Mesothelial cell of epicardium (in vitro differentiated cells): ENCODE measurements around the gene MRPL10. TPM values are rescaled to one million over a fixed set of nuclear protein-coding genes. Genes with fewer than 3 reads are reported as not detected.

Experiments used
- DNase-seq, 2 experiments: peaks; one replicate each; pipeline ENCODE4 v3.0.0; 2021; ENCODE audit warnings: low spot score in 2 of 2; ENCODE audit not compliant: unreplicated experiment in 2 of 2
- H3K27ac Mint-ChIP-seq: 2 replicates; pipeline ENCODE4 v1.8.0; 2021; ENCODE audit warnings: mixed read lengths
- H3K27me3 Mint-ChIP-seq: 2 replicates; pipeline ENCODE4 v1.8.0; 2021; ENCODE audit warnings: low read depth, mixed read lengths
- H3K36me3 Mint-ChIP-seq: 2 replicates; pipeline ENCODE4 v1.8.0; 2021; ENCODE audit warnings: mixed read lengths
- H3K4me1 Mint-ChIP-seq: 2 replicates; pipeline ENCODE4 v1.8.0; 2021; ENCODE audit warnings: mixed read lengths
- H3K4me3 Mint-ChIP-seq: 2 replicates; pipeline ENCODE4 v1.8.0; 2021; ENCODE audit warnings: mild to moderate bottlenecking, moderate library complexity, mixed read lengths
- H3K9me3 Mint-ChIP-seq: 2 replicates; pipeline ENCODE4 v1.8.0; 2021; ENCODE audit warnings: mixed read lengths
- CTCF ChIP-seq: fragments of 200-600 bp; sonication (generic); IDR thresholded peaks from one replicate; pipeline ENCODE4 v1.5.0; 2021; ENCODE audit warnings: antibody characterized with exemption; ENCODE audit not compliant: unreplicated experiment
- total RNA-seq: library from RNA; stranded (reverse); gene quantifications from 3 replicates; pipeline ENCODE4 v1.2.1, GENCODE V29; 2021

MRPL10 gene
- total RNA-seq, 1 donor from 2014 or later: 41.0 TPM

- H3K27ac Mint-ChIP-seq: no peak overlapping the region
- no peaks in the 10 kb centered on the region for H3K9me3 Mint-ChIP-seq
- no peaks in the 10 kb centered on the region for H3K27me3 Mint-ChIP-seq
- H3K4me1 Mint-ChIP-seq: peaks cover 15% of the 10 kb centered on the region
- TF ChIP-seq CTCF: no peak
- H3K4me3 Mint-ChIP-seq: no peak overlapping the region
- no peak for DNase-seq
- H3K36me3 Mint-ChIP-seq: peaks cover 12% of the 10 kb centered on the region
Observed at GRCh38 chr17:47823519-47823918, 7.8 kb downstream of the MRPL10 start.

- TF ChIP-seq CTCF: no peak
- Mint-ChIP-seq H3K4me3 (peak overlapping the region; percentile 30), H3K9me3 (no peaks in the 10 kb centered on the region), H3K27ac (peak overlapping the region; percentile 34), H3K27me3 (no peaks in the 10 kb centered on the region), H3K4me1 (peaks cover 15% of the 10 kb centered on the region), H3K36me3 (peaks cover 13% of the 10 kb centered on the region)
- DNase-seq: no peak
Observed at GRCh38 chr17:47822785-47823184, 8.6 kb downstream of the MRPL10 start.

GRCh38 chr17:47821424-47822391, 9.6 kb downstream of the MRPL10 start, which contains the start of gene OSBPL7:
OSBPL7 (minus strand) TSS chr17:47821794; CDS start chr17:47820278, 1,516 bp downstream.
- peaks cover 20% of the 10 kb centered on the region for H3K36me3 Mint-ChIP-seq
- H3K4me1 Mint-ChIP-seq: peaks cover 15% of the 10 kb centered on the region
- peak within 1 kb of the TSS; percentile 89 for H3K27ac Mint-ChIP-seq
- no peak for TF ChIP-seq CTCF
- DNase-seq: peak; percentile 44 to 74
- H3K27me3 Mint-ChIP-seq: no peaks in the 10 kb centered on the region
- H3K4me3 Mint-ChIP-seq: peak within 1 kb of the TSS; percentile 97
- H3K9me3 Mint-ChIP-seq: no peaks in the 10 kb centered on the region

GRCh38 chr17:47821031-47821423, 10.3 kb downstream of the MRPL10 start:
- no peak for TF ChIP-seq CTCF
- peak overlapping the region; percentile 89 for H3K27ac Mint-ChIP-seq

GRCh38 chr17:47820033-47820789, 11.1 kb downstream of the MRPL10 start:
- Mint-ChIP-seq H3K9me3 (no peaks in the 10 kb centered on the region), H3K27me3 (no peaks in the 10 kb centered on the region), H3K27ac (peak overlapping the region; percentile 89), H3K4me1 (peaks cover 15% of the 10 kb centered on the region), H3K4me3 (peak overlapping the region; percentile 97), H3K36me3 (peaks cover 16% of the 10 kb centered on the region)
- no peak for TF ChIP-seq CTCF
- no peak for DNase-seq

More at GRCh38 chr17:47821031-47821423, 10.3 kb downstream of the MRPL10 start:
- peaks cover 15% of the 10 kb centered on the region for H3K4me1 Mint-ChIP-seq
- peak overlapping the region; percentile 97 for H3K4me3 Mint-ChIP-seq
- DNase-seq: no peak
- no peaks in the 10 kb centered on the region for H3K27me3 Mint-ChIP-seq
- H3K36me3 Mint-ChIP-seq: peaks cover 15% of the 10 kb centered on the region
- H3K9me3 Mint-ChIP-seq: no peaks in the 10 kb centered on the region
